AML-193 (cell line): ENCODE results near the gene S1PR4.
"Not testable (repeated sequence)": the region's sequence is repeated elsewhere in the genome, so short reads cannot be mapped to it uniquely, and the experiment has no call there.

ENCODE experiments used
- DNase-seq, 2 experiments: peaks; one replicate each; lab custom pipeline; 2025; lab: John Stamatoyannopoulos, UW

The S1PR4 gene

GRCh38 chr19:3196064-3196932, 17.7 kb downstream of the S1PR4 start:
- DNase-seq, result no peak

- DNase-seq, result no peak
Observed at GRCh38 chr19:3196933-3197205, 18.3 kb downstream of the S1PR4 start.

DNA sequence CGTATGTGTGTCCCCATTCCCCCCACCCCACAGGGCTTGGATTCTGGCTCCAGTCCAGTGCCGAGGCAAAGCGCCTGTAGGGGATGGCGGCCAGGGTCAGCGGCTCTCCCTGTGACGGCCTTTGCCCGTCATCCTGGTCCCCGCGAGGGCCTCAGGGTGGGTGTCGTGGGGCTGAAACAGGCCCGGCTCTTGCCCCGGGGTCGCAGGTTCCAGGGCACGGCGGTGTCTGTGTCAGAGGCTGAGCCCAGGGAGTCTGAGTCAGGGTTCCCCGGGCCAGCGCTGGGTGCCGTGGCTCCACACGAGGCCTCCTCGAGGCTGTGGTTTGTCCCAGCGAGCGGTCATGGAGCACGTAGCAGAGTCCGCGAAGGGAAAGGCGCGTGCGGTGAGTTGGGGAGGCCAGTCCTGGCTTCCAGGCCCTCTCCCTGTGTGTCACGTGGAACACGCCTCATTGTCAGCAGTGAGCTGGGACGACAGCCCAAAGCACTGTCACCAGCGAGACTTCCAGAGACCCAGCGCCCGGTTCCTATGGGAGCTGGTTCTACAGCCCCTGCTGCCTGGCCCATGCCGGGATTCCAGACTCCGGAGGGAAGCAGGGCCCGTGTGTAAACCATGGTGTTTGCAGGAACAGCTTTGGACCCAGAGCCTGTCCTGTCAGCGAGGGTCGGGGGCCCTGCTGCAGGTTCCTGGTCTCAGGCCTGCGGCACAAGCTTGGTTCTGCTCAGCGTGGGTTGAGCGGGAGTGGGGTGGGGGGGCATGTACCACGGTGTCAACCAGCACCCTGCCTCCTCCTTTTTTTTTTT, 20.5 kb downstream of the S1PR4 start:
- no peak for DNase-seq

DNA sequence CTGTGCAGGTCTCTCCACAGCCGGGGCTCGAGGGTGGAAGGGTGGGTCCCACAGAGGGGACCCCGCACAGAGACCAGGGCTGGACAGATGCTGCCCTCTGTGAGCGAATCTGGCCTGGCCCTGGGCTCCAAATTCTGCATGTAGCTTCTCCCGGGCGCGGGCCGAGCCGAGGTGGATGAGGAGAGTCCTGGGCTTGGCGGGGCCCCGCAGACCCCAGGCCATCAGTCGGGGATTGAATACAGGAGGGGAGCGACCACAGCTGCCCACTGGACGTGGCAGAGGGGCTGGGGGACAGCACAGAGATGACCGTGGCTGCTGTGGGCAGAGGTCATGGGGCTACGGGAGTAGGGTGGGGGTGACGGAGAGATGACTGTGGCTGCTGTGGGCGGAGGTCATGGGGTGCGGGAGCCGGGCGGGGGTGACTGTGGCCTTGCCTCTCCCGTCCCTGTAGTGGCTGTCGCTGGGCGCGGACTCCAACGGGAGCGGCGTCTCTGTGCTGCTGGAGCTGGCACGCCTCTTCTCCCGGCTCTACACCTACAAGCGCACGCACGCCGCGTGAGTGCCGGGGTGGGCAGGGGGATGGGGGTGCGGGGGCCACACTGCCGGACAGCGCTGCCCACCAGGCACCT, 22.6 kb downstream of the S1PR4 start:
- no peak for DNase-seq

- no peak for DNase-seq
Observed at GRCh38 chr19:3201911-3202310, 23.3 kb downstream of the S1PR4 start.

- DNase-seq, result no peak
Observed at GRCh38 chr19:3202346-3202745, 23.8 kb downstream of the S1PR4 start.

- DNase-seq, result not testable (repeated sequence)
Observed at GRCh38 chr19:3202895-3203294, 24.3 kb downstream of the S1PR4 start.

DNA sequence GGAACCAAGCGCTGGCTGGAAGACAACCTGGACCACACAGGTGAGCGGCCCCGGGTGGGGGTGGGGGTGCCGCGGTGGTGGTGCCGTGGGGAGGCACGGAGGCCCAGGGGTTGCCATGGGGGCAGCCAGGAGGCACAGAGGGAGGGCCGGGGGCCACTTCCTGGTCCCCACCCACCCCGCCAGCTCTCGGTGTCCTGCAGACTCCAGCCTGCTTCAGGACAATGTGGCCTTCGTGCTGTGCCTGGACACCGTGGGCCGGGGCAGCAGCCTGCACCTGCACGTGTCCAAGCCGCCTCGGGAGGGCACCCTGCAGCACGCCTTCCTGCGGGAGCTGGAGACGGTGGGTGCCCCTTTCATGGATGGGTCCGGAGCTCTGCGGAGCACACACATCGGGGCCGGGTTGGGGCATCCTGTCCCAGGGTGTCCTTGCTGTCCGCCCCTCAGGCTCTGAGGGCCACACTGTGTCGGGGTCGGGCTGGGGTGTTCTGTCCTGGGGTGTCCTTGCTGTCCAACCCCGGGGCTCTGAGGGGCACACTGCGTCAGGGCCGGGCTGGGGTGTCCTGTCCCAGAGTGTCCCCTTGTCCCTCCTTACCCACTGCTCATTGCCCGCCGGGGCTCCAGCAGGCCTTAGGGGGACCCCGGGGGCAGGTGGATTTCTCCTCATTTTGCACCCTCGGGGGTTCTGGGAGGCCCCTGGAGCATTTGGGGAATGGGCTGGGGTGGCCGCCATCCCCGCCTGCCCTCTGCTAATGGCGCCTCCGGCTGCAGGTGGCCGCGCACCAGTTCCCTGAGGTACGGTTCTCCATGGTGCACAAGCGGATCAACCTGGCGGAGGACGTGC, 25.5 kb downstream of the S1PR4 start:
- DNase-seq, result no peak

DNA sequence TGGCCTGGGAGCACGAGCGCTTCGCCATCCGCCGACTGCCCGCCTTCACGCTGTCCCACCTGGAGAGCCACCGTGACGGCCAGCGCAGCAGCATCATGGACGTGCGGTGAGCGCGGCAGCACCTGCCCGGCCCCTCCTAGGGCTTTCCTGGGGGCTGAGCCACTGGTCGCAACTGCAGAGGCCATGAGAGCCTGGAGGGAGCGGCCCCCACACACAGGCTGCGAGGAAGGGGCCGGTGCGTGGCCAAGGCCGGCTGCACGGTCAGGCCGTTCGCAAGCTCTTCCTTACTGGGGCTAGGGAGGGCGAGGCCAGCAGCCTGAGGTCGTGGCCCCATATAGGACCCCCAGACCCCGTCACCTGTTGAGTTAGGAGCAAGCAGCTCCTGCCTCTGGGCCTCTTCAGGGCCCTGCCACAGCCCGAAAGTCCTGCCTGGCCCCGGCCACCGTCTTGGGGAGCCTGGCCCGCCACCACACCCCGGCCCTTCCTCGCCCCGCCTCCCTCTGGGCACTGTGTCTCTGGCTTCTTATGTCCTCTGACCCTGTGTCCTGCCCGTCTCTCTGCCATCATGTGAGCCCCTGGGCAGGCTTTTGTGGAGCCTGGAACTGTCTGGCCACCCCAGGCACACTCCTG, 26.2 kb downstream of the S1PR4 start:
- DNase-seq, result no peak

- no peak for DNase-seq
Observed at GRCh38 chr19:3206216-3206953, 27.8 kb downstream of the S1PR4 start.

DNA sequence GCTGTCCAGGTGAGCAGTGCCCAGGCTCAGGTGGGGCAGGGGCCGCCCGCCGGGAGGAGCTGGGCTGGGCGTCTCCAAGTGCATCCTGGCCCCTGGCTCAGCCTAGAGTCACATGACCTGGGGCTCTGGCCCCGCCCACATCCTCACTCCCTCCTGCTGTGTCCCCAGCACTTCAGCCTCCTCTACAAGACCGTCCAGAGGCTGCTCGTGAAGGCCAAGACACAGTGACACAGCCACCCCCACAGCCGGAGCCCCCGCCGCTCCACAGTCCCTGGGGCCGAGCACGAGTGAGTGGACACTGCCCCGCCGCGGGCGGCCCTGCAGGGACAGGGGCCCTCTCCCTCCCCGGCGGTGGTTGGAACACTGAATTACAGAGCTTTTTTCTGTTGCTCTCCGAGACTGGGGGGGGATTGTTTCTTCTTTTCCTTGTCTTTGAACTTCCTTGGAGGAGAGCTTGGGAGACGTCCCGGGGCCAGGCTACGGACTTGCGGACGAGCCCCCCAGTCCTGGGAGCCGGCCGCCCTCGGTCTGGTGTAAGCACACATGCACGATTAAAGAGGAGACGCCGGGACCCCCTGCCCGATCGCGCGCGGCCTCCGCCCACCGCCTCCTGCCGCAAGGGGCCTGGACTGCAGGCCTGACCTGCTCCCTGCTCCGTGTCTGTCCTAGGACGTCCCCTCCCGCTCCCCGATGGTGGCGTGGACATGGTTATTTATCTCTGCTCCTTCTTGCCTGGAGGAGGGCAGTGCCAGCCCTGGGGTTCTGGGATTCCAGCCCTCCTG, 29.1 kb downstream of the S1PR4 start:
- DNase-seq, result no peak

- DNase-seq, result no peak
Observed at GRCh38 chr19:3208317-3209207, 30.0 kb downstream of the S1PR4 start.

- peak; percentile 29 to 35 for DNase-seq
Observed at GRCh38 chr19:3210347-3211017, 31.9 kb downstream of the S1PR4 start.

DNA sequence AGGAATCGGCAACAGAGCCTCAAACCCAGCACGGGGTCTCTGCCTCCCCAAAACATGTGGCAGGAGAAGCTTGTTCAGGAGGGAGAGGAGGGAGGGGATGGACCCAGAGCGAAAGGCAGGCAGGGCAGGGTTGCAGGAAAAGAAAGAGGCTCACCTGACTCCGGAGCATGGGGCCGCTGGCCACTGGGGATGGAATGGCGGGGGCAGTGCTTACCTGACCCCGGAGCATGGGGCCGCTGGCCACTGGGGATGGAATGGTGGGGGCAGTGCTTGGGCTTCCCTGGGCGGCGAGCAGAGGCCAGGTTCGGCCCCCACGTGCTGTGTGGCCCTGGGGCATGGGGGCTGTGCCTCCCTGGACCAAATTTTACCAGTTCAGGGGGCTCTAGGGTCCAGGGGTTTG, 32.6 kb downstream of the S1PR4 start:
- DNase-seq, result no peak

- DNase-seq, result no peak
Observed at GRCh38 chr19:3213159-3213558, 34.6 kb downstream of the S1PR4 start.

GRCh38 chr19:3216874-3217273, 38.3 kb downstream of the S1PR4 start:
- DNase-seq, result no peak

- DNase-seq, result no peak
Observed at GRCh38 chr19:3220576-3220975, 42.0 kb downstream of the S1PR4 start.

DNA sequence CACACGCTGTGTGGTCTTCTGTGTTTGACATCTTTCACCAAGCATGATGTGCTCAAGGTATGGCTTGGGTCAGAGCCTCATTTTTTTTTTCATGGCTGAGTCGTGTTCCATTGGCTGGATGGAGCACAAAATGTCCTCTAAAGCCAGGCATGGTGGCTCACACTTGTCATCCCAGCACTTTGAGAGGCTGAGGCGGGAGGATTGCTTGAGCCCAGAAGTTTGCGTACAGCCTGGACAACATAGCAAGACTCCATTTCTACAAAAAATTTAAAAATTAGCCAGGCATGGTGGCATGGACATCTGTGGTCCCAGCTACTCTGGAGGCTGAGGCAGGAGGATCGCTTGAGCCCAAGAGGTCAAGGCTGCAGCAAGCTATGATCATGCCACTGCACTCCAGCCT, 43.0 kb downstream of the S1PR4 start:
- not testable (repeated sequence) for DNase-seq
